Neural progenitor cell (in vitro differentiated cells): ENCODE results near the gene TBC1D1.

Source experiments
- CTCF ChIP-seq: fragments of 200-600 bp; sonication (generic); IDR thresholded peaks from 2 replicates; pipeline ENCODE4 v1.5.1; 2017; ENCODE audit warnings: antibody characterized with exemption, mild to moderate bottlenecking
- EZH2 ChIP-seq: fragments of 200-600 bp; sonication (generic); IDR thresholded peaks from 2 replicates; pipeline ENCODE4 v1.6.1; 2017; ENCODE audit warnings: antibody characterized with exemption, mild to moderate bottlenecking, moderate library complexity
- EZH2phosphoT487 ChIP-seq: fragments of 200-600 bp; sonication (generic); IDR thresholded peaks from 2 replicates; pipeline ENCODE4 v1.6.1; 2017; ENCODE audit warnings: antibody characterized with exemption

- TF ChIP-seq CTCF = no peak
- TF ChIP-seq EZH2 = no peak
- TF ChIP-seq EZH2phosphoT487 = no peak
These were observed 232.7 kb downstream of the TBC1D1 start for GRCh38 chr4:38123555-38123954.
